WTC11 (cell line): ENCODE measurements around the gene COX4I1. TPM values are rescaled to one million over a fixed set of nuclear protein-coding genes. Genes with fewer than 3 reads are reported as not detected.

Experiments used
- ATAC-seq: fragments of 200-7000 bp; cut with Tn5 transposase; 2 replicates; pipeline ENCODE4 v1.10.0; 2021; ENCODE audit warnings: mild to moderate bottlenecking, moderate library complexity
- CTCF ChIA-PET: fragments of 300-600 bp; sonication (Branson Sonifier 250); formaldehyde crosslinking; loops from one replicate; lab custom pipeline; 2021; ENCODE audit warnings: antibody characterized with exemption; lab: Charles Lee
- POLR2A ChIA-PET: fragments of 350-600 bp; sonication (Branson Sonifier 250); formaldehyde crosslinking; loops from one replicate; lab custom pipeline; 2021; ENCODE audit warnings: antibody characterized with exemption; lab: Charles Lee
- DNase-seq: peaks from one replicate; pipeline ENCODE4 v3.0.0; 2021; ENCODE audit warnings: low spot score
- H3K27ac Mint-ChIP-seq: 2 replicates; pipeline ENCODE4 v1.8.0; 2021; ENCODE audit warnings: mixed read lengths
- H3K27me3 Mint-ChIP-seq: 2 replicates; pipeline ENCODE4 v1.8.0; 2021; ENCODE audit warnings: low read depth, mild to moderate bottlenecking, moderate library complexity, mixed read lengths
- H3K36me3 Mint-ChIP-seq: 2 replicates; pipeline ENCODE4 v1.8.0; 2021; ENCODE audit warnings: mixed read lengths
- H3K4me1 Mint-ChIP-seq: 2 replicates; pipeline ENCODE4 v1.8.0; 2022; ENCODE audit warnings: mixed read lengths
- H3K4me3 Mint-ChIP-seq: 2 replicates; pipeline ENCODE4 v1.8.0; 2021; ENCODE audit warnings: mild to moderate bottlenecking, moderate library complexity, mixed read lengths
- H3K9me3 Mint-ChIP-seq: 2 replicates; pipeline ENCODE4 v1.8.0; 2021; ENCODE audit warnings: mixed read lengths
- ELF4 ChIP-seq: sonication (generic); formaldehyde crosslinking; IDR thresholded peaks from 2 replicates; pipeline ENCODE4 v1.8.1; 2022; ENCODE audit warnings: low read depth, mild to moderate bottlenecking, moderate library complexity, missing genetic modification reagents
- ESRRA ChIP-seq: sonication (generic); formaldehyde crosslinking; IDR thresholded peaks from 2 replicates; pipeline ENCODE4 v1.8.1; 2022; ENCODE audit warnings: mild to moderate bottlenecking, missing genetic modification reagents, borderline replicate concordance
- GABPB1 ChIP-seq: sonication (generic); formaldehyde crosslinking; IDR thresholded peaks from 2 replicates; pipeline ENCODE4 v1.8.1; 2023; ENCODE audit warnings: mild to moderate bottlenecking, missing genetic modification reagents
- NR1H2 ChIP-seq: sonication (generic); formaldehyde crosslinking; IDR thresholded peaks from 2 replicates; pipeline ENCODE4 v1.9.0; 2021; ENCODE audit warnings: mild to moderate bottlenecking, moderate library complexity, missing genetic modification reagents
- PRRX2 ChIP-seq: fragments of 250-450 bp; sonication (Bioruptor Pico); IDR thresholded peaks from 2 replicates; pipeline ENCODE4 v1.8.0; 2021; ENCODE audit warnings: mild to moderate bottlenecking
- RORB ChIP-seq: fragments of 250-450 bp; sonication (Bioruptor Pico); IDR thresholded peaks from 2 replicates; pipeline ENCODE4 v1.9.0; 2021; ENCODE audit warnings: mild to moderate bottlenecking
- SMAD4 ChIP-seq: sonication (generic); formaldehyde crosslinking; IDR thresholded peaks from 2 replicates; pipeline ENCODE4 v1.8.0; 2022; ENCODE audit warnings: mild to moderate bottlenecking, missing genetic modification reagents
- SOX15 ChIP-seq: fragments of 250-450 bp; sonication (Bioruptor Pico); IDR thresholded peaks from 2 replicates; pipeline ENCODE4 v1.9.0; 2021; ENCODE audit warnings: mild to moderate bottlenecking
- TEAD4 ChIP-seq: sonication (generic); formaldehyde crosslinking; IDR thresholded peaks from 2 replicates; pipeline ENCODE4 v1.8.0; 2022; ENCODE audit warnings: mild to moderate bottlenecking, missing genetic modification reagents
- ZBTB21 ChIP-seq: sonication (generic); formaldehyde crosslinking; IDR thresholded peaks from 2 replicates; pipeline ENCODE4 v1.8.1; 2023; ENCODE audit warnings: mild to moderate bottlenecking, missing genetic modification reagents, borderline replicate concordance
- ZNF263 ChIP-seq: sonication (generic); formaldehyde crosslinking; IDR thresholded peaks from 2 replicates; pipeline ENCODE4 v1.8.1; 2022; ENCODE audit warnings: low read depth, mild to moderate bottlenecking, moderate library complexity, missing genetic modification reagents
- total RNA-seq: library from RNA; stranded (reverse); gene quantifications from 3 replicates; pipeline ENCODE4 v1.2.3, GENCODE V29; 2021
- TF ChIP-seq, protein P1 (sequence below): fragments of 250-450 bp; sonication (Bioruptor Pico); IDR thresholded peaks from 2 replicates; pipeline ENCODE4 v1.8.0; 2021; ENCODE audit warnings: mild to moderate bottlenecking
- TF ChIP-seq, protein P2 (sequence below): sonication (generic); formaldehyde crosslinking; IDR thresholded peaks from 2 replicates; pipeline ENCODE4 v1.8.0; 2023; ENCODE audit warnings: missing genetic modification reagents
- TF ChIP-seq, protein P3 (sequence below): fragments of 250-450 bp; sonication (Bioruptor Pico); IDR thresholded peaks from 2 replicates; pipeline ENCODE4 v1.9.0; 2021; ENCODE audit warnings: mild to moderate bottlenecking
- TF ChIP-seq, protein P4 (sequence below): sonication (generic); formaldehyde crosslinking; IDR thresholded peaks from 2 replicates; pipeline ENCODE4 v1.8.1; 2023; ENCODE audit warnings: mild to moderate bottlenecking, moderate library complexity, missing genetic modification reagents
- TF ChIP-seq, protein P5 (sequence below): sonication (generic); formaldehyde crosslinking; IDR thresholded peaks from 2 replicates; pipeline ENCODE4 v1.8.1; 2023; ENCODE audit warnings: mild to moderate bottlenecking, missing genetic modification reagents, moderate library complexity
- TF ChIP-seq, protein P6 (sequence below): sonication (generic); formaldehyde crosslinking; conservative IDR thresholded peaks from 2 replicates; pipeline ENCODE4 v1.8.1; 2022; ENCODE audit warnings: mild to moderate bottlenecking, missing genetic modification reagents
- TF ChIP-seq, protein P7 (sequence below): sonication (generic); formaldehyde crosslinking; IDR thresholded peaks from 2 replicates; pipeline ENCODE4 v1.8.0; 2022; ENCODE audit warnings: mild to moderate bottlenecking, missing genetic modification reagents
- TF ChIP-seq, protein P8 (sequence below): sonication (generic); formaldehyde crosslinking; conservative IDR thresholded peaks from 2 replicates; pipeline ENCODE4 v1.8.1; 2023; ENCODE audit warnings: mild to moderate bottlenecking, low read depth, missing genetic modification reagents, moderate library complexity

Gene COX4I1
- total RNA-seq, 1 experiment from 2014 or later: 618 TPM

DNA sequence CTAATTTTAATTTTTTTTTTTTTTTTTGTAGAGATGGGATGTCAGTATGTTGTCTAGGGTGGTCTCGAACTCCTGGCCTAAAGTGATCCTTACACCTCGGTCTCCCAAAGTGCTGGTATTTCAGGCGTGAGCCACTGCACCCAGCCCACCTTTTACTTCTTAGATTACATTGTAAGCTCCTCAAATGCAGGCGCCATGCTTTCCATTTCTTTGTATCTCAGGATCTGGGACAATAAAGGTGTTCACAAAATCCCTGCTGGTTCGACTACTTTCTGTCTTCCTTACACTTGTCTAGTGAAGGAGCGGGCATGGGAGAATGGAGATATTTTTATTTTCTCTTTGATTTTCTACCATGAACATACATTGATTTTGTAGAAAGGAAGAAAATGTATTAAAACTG is 25.4 kb upstream of the COX4I1 start:
- no peaks in the 10 kb centered on the region for H3K9me3 Mint-ChIP-seq
- H3K27ac Mint-ChIP-seq: no peak overlapping the region
- no peak overlapping the region for H3K4me3 Mint-ChIP-seq
- TF ChIP-seq, protein P1, sequence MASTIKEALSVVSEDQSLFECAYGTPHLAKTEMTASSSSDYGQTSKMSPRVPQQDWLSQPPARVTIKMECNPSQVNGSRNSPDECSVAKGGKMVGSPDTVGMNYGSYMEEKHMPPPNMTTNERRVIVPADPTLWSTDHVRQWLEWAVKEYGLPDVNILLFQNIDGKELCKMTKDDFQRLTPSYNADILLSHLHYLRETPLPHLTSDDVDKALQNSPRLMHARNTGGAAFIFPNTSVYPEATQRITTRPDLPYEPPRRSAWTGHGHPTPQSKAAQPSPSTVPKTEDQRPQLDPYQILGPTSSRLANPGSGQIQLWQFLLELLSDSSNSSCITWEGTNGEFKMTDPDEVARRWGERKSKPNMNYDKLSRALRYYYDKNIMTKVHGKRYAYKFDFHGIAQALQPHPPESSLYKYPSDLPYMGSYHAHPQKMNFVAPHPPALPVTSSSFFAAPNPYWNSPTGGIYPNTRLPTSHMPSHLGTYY: no peak
- TF ChIP-seq PRRX2 (CRISPR knock-in tag): no peak
- no peak for TF ChIP-seq ZNF263
- TF ChIP-seq, protein P2, sequence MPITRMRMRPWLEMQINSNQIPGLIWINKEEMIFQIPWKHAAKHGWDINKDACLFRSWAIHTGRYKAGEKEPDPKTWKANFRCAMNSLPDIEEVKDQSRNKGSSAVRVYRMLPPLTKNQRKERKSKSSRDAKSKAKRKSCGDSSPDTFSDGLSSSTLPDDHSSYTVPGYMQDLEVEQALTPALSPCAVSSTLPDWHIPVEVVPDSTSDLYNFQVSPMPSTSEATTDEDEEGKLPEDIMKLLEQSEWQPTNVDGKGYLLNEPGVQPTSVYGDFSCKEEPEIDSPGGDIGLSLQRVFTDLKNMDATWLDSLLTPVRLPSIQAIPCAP (CRISPR knock-in tag): no peak
- no peak for TF ChIP-seq ELF4 (CRISPR knock-in tag)
- no peak for TF ChIP-seq TEAD4 (CRISPR knock-in tag)
- TF ChIP-seq, protein P3, sequence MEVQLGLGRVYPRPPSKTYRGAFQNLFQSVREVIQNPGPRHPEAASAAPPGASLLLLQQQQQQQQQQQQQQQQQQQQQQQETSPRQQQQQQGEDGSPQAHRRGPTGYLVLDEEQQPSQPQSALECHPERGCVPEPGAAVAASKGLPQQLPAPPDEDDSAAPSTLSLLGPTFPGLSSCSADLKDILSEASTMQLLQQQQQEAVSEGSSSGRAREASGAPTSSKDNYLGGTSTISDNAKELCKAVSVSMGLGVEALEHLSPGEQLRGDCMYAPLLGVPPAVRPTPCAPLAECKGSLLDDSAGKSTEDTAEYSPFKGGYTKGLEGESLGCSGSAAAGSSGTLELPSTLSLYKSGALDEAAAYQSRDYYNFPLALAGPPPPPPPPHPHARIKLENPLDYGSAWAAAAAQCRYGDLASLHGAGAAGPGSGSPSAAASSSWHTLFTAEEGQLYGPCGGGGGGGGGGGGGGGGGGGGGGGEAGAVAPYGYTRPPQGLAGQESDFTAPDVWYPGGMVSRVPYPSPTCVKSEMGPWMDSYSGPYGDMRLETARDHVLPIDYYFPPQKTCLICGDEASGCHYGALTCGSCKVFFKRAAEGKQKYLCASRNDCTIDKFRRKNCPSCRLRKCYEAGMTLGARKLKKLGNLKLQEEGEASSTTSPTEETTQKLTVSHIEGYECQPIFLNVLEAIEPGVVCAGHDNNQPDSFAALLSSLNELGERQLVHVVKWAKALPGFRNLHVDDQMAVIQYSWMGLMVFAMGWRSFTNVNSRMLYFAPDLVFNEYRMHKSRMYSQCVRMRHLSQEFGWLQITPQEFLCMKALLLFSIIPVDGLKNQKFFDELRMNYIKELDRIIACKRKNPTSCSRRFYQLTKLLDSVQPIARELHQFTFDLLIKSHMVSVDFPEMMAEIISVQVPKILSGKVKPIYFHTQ: no peak
- TF ChIP-seq, protein P4, sequence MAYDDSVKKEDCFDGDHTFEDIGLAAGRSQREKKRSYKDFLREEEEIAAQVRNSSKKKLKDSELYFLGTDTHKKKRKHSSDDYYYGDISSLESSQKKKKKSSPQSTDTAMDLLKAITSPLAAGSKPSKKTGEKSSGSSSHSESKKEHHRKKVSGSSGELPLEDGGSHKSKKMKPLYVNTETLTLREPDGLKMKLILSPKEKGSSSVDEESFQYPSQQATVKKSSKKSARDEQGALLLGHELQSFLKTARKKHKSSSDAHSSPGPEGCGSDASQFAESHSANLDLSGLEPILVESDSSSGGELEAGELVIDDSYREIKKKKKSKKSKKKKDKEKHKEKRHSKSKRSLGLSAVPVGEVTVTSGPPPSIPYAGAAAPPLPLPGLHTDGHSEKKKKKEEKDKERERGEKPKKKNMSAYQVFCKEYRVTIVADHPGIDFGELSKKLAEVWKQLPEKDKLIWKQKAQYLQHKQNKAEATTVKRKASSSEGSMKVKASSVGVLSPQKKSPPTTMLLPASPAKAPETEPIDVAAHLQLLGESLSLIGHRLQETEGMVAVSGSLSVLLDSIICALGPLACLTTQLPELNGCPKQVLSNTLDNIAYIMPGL: no peak
- TF ChIP-seq, protein P5, sequence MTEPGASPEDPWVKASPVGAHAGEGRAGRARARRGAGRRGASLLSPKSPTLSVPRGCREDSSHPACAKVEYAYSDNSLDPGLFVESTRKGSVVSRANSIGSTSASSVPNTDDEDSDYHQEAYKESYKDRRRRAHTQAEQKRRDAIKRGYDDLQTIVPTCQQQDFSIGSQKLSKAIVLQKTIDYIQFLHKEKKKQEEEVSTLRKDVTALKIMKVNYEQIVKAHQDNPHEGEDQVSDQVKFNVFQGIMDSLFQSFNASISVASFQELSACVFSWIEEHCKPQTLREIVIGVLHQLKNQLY (CRISPR knock-in tag): no peak
- TF ChIP-seq NR1H2 (CRISPR knock-in tag): no peak
- TF ChIP-seq RORB (CRISPR knock-in tag): no peak
- no peak for ATAC-seq
- H3K36me3 Mint-ChIP-seq: peaks cover 18% of the 10 kb centered on the region
- ChIA-PET CTCF (no interaction called here), POLR2A (no interaction called here)
- no peak for DNase-seq
- H3K4me1 Mint-ChIP-seq: 0 out of 2 replicates have a peak, but pooled peaks cover 3% of the 10 kb centered on the region
- H3K27me3 Mint-ChIP-seq: no peaks in the 10 kb centered on the region

DNA sequence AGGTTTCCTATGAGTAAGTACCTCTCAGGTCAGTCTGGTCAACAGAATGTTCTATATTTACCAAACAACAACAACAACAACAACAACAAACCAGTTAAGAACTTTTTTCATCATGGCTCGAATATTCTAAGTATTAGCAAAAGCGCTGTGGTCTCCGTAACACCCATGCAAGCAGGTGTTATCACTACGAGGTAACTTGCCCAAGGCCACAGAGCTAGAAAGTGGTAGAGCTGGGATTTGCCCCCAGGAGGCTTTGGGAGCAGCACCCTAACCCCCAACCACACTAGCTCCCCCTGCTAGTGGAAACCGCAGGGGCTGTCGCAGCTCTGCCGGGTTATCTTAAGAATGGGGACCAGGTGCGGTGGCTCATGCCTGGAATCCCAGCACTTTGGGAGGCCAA is 24.7 kb upstream of the COX4I1 start:
- ATAC-seq (no peak), DNase-seq (no peak)
- no peaks in the 10 kb centered on the region for H3K27me3 Mint-ChIP-seq
- no peaks in the 10 kb centered on the region for H3K9me3 Mint-ChIP-seq
- H3K4me1 Mint-ChIP-seq: 0 out of 2 replicates have a peak, but pooled peaks cover 2% of the 10 kb centered on the region
- H3K4me3 Mint-ChIP-seq: no peak overlapping the region
- POLR2A ChIA-PET: no interaction called here
- no peak overlapping the region for H3K27ac Mint-ChIP-seq
- CTCF ChIA-PET: interaction anchor here (1.5 kb wide), 1 partner anchor 47 kb away, joined by 3 read pairs; no protein-coding TSS in a partner anchor
- peaks cover 24% of the 10 kb centered on the region for H3K36me3 Mint-ChIP-seq
- TF ChIP-seq ESRRA (CRISPR knock-in tag) (no peak), ZBTB21 (CRISPR knock-in tag) (no peak), GABPB1 (CRISPR knock-in tag) (no peak), SMAD4 (CRISPR knock-in tag) (no peak), SOX15 (CRISPR knock-in tag) (no peak)
- TF ChIP-seq, protein P6, sequence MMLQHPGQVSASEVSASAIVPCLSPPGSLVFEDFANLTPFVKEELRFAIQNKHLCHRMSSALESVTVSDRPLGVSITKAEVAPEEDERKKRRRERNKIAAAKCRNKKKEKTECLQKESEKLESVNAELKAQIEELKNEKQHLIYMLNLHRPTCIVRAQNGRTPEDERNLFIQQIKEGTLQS (CRISPR knock-in tag): no peak
- TF ChIP-seq, protein P7, sequence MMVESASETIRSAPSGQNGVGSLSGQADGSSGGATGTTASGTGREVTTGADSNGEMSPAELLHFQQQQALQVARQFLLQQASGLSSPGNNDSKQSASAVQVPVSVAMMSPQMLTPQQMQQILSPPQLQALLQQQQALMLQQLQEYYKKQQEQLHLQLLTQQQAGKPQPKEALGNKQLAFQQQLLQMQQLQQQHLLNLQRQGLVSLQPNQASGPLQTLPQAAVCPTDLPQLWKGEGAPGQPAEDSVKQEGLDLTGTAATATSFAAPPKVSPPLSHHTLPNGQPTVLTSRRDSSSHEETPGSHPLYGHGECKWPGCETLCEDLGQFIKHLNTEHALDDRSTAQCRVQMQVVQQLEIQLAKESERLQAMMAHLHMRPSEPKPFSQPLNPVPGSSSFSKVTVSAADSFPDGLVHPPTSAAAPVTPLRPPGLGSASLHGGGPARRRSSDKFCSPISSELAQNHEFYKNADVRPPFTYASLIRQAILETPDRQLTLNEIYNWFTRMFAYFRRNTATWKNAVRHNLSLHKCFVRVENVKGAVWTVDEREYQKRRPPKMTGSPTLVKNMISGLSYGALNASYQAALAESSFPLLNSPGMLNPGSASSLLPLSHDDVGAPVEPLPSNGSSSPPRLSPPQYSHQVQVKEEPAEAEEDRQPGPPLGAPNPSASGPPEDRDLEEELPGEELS (CRISPR knock-in tag): no peak
- TF ChIP-seq, protein P3: no peak
- TF ChIP-seq, protein P8, sequence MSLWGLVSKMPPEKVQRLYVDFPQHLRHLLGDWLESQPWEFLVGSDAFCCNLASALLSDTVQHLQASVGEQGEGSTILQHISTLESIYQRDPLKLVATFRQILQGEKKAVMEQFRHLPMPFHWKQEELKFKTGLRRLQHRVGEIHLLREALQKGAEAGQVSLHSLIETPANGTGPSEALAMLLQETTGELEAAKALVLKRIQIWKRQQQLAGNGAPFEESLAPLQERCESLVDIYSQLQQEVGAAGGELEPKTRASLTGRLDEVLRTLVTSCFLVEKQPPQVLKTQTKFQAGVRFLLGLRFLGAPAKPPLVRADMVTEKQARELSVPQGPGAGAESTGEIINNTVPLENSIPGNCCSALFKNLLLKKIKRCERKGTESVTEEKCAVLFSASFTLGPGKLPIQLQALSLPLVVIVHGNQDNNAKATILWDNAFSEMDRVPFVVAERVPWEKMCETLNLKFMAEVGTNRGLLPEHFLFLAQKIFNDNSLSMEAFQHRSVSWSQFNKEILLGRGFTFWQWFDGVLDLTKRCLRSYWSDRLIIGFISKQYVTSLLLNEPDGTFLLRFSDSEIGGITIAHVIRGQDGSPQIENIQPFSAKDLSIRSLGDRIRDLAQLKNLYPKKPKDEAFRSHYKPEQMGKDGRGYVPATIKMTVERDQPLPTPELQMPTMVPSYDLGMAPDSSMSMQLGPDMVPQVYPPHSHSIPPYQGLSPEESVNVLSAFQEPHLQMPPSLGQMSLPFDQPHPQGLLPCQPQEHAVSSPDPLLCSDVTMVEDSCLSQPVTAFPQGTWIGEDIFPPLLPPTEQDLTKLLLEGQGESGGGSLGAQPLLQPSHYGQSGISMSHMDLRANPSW (CRISPR knock-in tag): no peak
